HG02623 (cell line): ENCODE data around the gene PIK3R3.

ENCODE experiments used
- ATAC-seq: cut with Tn5 transposase; IDR thresholded peaks from one replicate; pipeline ENCODE4 v1.9.1; 2021; ENCODE audit warnings: moderate library complexity; ENCODE audit not compliant: unreplicated experiment

Gene PIK3R3

GRCh38 chr1:46132529-46133180 lies at the start of gene PIK3R3:
Gene PIK3R3 (minus strand): TSS chr1:46132629. CDS start chr1:46131952, 677 bp downstream.
- ATAC-seq, result peak; percentile 86

GRCh38 chr1:46181343-46182260 lies 49.2 kb upstream of the PIK3R3 start:
- no peak for ATAC-seq

DNA sequence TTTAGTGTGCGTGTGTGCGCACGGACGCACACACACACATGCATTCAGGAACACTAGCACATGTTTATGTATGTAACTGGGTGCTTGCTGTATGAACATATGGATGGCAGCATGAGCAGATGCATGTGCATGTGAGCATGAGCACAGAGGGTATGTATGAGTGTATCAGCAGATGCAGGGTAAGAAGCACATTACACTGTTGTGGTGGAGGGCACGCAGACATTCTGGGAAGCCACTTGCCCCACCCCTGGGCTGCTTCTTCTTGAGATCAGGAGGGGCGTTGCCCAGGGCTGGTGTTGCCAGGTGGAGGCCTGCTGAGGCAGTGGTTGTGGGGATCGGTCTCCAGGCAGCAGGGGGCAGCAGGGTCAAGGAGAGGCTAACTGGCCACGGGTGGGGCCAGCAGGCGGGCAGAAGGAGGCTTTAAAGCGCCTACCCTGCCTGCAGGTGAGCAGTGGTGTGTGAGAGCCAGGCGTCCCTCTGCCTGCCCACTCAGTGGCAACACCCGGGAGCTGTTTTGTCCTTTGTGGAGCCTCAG lies 47.7 kb upstream of the PIK3R3 start:
- ATAC-seq, result no peak

DNA sequence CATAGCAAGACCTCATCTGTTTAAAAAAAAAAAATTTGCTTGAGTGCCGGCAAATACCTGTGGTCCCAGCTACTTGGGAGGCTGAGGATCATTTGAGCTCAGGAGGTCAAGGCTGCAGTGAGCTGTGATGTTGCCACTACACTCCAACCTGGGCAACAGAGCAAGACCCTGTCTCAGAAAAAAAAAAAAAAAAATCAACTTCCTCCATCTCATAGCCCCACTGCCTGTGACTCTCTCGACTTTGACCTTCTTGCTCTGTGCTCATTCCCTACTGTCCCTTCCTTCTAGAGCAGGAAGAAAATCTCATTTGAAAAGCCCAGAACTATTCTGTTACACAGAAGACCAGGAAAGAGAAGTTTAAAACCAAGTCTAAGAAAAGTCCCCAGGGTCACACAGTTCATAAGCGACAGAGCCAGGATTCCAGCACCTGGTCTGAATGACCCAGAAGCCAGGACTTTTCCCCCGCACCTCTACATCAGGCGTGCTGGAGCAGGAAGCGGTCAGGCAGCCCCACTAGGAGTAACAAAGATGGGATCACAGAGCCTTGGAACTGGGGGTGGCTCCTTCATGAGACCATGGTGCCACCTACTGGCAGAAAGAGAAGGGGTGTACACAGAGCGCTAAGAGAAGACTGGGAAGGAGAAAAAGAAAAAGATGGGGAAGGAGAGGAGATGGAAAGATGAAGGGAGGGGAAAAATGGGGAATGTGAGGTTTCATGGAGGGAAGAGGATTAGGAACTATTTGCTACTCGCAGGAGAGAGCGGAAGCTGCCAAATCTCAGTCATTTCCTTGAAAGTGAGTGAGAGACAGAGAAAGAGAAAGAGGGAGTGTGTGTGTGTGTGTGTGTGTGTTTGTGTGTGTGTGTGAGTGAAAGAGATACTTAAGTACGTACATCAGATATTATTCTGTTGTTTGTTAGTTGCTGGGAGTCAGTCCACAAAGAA lies 47.0 kb upstream of the PIK3R3 start:
- ATAC-seq, result peak; percentile 58

GRCh38 chr1:46176211-46176865 lies 43.9 kb upstream of the PIK3R3 start, which contains the start of gene P3R3URF:
Gene P3R3URF (minus strand): TSS chr1:46176488. CDS start chr1:46176471, 17 bp downstream.
- ATAC-seq, result no peak

DNA sequence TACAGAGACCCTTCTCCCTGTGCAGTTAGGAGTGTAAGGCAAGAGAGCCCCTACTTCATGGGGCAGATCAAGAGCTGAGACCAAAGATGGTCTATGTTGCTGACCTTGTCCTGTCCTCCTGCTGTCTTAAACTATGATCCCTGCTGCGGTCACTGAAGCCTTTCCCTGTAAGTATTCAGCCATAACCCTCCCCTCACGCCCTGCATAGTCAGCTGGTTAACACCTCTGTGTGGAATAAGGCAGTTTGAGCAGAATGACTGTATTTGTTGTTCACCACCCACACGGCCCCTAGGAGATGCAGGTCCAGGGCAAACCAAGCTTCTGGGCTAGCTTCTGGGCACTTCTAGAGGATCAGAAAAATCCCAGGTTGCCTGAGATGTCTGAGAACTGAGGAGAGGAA lies 42.8 kb upstream of the PIK3R3 start:
- ATAC-seq, result no peak

DNA sequence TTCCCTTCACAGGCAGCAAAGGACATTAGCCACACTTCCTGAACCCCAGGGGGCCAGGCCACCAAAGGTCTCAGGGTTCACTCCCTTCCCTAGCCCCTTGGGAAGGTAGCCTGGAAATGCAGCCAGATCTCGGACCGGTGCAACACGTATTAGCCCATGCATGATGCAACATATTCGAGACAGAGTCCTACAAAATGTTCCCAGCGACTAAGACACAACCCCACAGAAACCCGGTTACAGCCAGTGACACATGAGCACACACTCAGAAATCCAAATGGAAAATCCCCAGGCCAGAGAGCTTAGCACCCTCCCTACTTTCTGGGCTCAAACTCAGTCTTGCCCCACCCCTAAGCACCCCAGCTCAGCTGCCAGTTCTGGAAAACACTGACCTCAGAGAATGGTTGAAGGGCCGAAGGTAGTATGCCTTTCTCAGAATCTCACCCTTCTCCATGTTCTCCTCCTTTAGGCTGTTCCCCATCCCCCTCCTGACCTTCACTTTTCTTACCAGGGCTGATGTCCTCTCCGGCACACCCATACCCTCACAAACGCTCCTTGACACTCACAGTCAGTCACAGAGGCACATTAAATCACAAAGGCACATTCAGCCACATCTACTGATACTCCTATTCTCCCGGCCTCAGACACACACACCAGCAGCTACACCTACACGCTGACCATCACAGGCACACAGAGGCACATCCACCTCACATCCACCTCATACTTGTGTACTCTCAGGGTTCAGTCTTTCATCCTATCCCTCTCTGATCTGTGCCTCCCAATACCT lies 42.2 kb upstream of the PIK3R3 start, which contains the start of gene TSPAN1:
Gene TSPAN1 (plus strand): TSS at position 640 of the 784 bp plus-strand sequence. CDS start 6,021 bp downstream, outside the sequence.
- no peak for ATAC-seq

DNA sequence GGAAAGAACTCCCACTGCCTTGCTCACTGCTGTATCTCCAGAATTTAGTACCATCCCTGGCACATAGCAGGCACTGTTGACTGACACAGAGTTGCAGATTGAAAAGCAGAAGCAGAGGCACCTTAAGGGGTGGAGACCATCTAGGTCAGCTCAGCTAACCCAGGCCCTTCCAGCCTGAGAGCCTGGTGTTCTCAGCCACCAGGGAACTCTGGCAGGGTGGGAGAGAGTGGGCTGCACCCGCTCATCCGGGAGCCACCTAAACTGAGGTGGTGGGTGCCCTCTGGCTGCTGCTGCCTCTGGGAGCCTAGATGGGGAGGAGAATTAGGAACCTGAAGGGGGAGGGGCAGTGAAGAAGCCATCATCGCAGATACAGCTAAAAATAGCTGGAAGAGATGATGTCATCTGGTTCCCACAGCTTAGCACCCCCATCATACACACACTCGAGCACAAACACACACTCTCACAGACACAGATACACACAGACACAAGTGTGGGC lies 41.0 kb upstream of the PIK3R3 start:
- no peak for ATAC-seq

DNA sequence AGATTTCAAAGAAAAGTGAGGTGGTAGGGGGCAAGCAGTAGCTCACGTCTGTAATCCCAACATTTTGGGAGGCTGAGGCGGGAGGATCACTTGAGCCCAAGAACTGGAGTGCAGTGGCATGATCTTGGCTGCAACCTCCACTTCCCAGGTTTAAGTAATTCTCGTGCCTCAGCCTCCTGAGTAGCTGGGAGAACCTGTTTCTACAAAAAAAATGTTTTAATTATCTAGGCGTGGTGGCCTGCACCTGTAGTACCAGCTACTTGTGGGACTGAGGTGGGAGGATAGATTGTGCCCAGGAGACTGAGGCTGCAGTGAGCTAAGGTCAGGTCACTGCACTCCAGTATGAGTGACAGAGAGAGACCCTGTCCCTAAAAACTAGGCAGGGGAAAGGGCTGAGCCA lies 39.9 kb upstream of the PIK3R3 start:
- ATAC-seq, result no peak

DNA sequence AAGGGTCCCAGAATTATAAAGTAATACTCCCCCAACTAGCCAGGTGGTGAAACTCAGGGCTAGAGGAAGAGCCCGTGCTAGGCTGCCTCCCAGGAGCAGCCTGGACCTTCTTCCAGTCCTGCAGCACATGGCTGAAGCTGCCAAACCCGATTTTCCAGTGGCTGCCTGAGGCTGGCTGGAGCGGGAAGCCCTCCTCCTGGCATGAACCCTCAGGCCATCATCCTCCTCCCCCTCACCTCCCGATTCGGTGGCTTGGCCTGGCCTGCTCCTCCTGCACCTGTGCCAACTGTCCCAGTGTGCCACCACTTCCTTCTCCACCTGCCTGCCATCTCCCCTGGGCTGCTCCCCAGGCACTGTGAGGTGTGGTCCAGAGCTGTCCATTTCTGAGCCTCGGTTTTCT lies 39.4 kb upstream of the PIK3R3 start:
- ATAC-seq, result no peak

GRCh38 chr1:46171351-46171750 lies 38.9 kb upstream of the PIK3R3 start:
- ATAC-seq, result no peak

DNA sequence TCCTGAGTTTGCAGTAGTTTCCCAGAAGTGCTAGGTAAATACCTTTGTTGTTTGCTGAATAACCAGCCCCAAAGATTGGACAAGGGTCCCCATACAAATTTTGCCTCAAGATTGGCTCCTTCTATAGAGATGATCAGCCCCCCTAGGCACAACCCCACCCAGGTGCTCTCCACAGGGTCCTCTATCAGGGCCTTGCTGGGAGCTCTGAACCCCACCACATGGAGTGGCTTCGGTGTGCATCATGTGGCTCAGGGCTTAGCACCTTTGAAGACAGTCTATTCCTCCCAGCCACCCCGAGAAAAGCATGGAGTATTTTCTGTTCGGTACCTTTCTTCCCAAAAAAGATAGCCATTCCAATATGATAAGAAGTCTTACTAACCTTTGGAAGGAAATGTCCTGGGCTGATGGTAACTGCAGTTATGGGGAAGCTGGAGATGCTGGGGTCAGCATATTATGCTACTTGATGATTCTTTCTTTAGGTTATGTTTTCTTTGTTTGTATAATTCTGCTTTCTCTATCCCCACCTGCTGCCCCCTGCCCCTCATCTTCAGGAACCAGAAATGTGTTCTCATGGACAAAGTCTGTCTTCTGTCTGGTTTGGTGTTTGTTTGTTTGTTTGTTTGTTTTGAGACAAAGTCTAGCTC lies 37.5 kb upstream of the PIK3R3 start:
- no peak for ATAC-seq

GRCh38 chr1:46168477-46168876 lies 36.0 kb upstream of the PIK3R3 start:
- no peak for ATAC-seq

GRCh38 chr1:46166521-46167462 lies 34.4 kb upstream of the PIK3R3 start:
- no peak for ATAC-seq

DNA sequence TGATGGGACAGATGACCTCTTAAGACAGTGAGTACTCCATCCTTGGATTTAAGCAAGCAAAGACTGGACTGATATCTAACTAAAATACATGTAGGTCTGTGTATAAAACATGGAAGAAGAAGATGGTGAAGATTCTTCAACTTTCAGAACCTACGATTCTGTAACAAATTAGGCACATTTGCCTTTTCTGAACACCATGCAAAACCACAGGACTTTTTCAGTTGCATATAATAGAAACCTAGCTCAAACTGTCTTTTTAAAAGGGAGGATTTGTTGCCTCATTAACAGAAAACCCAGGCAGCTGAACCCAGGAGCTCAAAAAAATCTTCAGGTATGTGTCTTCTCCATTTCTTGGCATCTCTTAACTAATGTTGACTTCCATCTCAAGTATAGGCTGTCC lies 27.8 kb upstream of the PIK3R3 start:
- no peak for ATAC-seq

DNA sequence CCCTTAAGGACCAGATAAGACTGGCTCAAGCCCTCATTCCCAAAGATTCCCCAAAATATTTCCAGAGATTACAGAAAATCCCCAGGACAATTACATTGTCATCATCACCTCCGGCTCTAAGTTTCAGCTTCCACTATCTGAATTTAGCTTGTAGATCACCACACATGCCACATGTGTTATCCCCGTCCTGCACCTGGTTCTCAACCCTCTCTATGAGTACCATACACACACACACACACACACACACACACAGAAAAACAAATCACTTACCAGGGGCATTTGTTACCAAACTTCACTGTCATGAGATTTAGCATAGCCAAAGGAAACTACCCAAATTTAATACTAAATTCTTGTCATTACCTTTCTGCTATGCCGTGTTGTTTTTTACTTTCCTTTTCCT lies 27.1 kb upstream of the PIK3R3 start:
- no peak for ATAC-seq
